IMR-90 (cell line): ENCODE data around the gene RPS26. TPM values are rescaled to one million over a fixed set of nuclear protein-coding genes. Genes with fewer than 3 reads are reported as not detected.

Source experiments
- ATAC-seq: fragments of 200-7000 bp; cut with Tn5 transposase; 2 replicates; pipeline ENCODE4 v1.9.1; 2020; ENCODE audit warnings: low read depth, mild to moderate bottlenecking, moderate library complexity
- BruUV-seq: library from RNA; stranded (reverse); fragments of 400-500 nt; replicated peaks from 2 replicates; lab custom pipeline; 2021; lab: Mats Ljungman, UMichigan
- CTCF ChIA-PET: fragments of 300-600 bp; formaldehyde crosslinking; extraction: SDS; loops from one replicate; lab custom pipeline; 2021; ENCODE audit warnings: antibody characterized with exemption; lab: Yijun Ruan, JAX
- POLR2A ChIA-PET: fragments of 300-600 bp; sonication (Branson Sonifier 250); formaldehyde crosslinking; loops from one replicate; lab custom pipeline; 2022; ENCODE audit warnings: antibody characterized with exemption; ENCODE audit not compliant: unreplicated experiment; lab: Charles Lee
- DNase-seq: peaks from one replicate; pipeline ENCODE4 v3.0.0; 2013
- H2AFZ ChIP-seq: replicated peaks from 2 replicates; pipeline ENCODE3; 2013; ENCODE audit warnings: low read length, mild to moderate bottlenecking; ENCODE audit not compliant: poor library complexity
- H2AK5ac ChIP-seq: 2 replicates; pipeline ENCODE4 v1.6.1; 2013; ENCODE audit warnings: low read depth, low read length, inconsistent platforms
- H2AK9ac ChIP-seq: replicated peaks from 2 replicates; pipeline ENCODE3; 2013; ENCODE audit warnings: mild to moderate bottlenecking, low read depth, low read length, moderate library complexity; ENCODE audit not compliant: poor library complexity
- H2BK120ac ChIP-seq: 2 replicates; pipeline ENCODE4 v1.6.1; 2013; ENCODE audit warnings: low read depth, low read length, inconsistent platforms
- H2BK15ac ChIP-seq: 3 replicates; pipeline ENCODE4 v1.6.1; 2013; ENCODE audit warnings: low read depth, low read length, inconsistent platforms
- H2BK20ac ChIP-seq: 2 replicates; pipeline ENCODE4 v1.6.1; 2013; ENCODE audit warnings: low read depth, mild to moderate bottlenecking, inconsistent platforms, low read length, moderate library complexity
- H2BK5ac ChIP-seq: 2 replicates; pipeline ENCODE4 v1.6.1; 2013; ENCODE audit warnings: mild to moderate bottlenecking, low read depth, low read length, inconsistent platforms; ENCODE audit not compliant: poor library complexity, severe bottlenecking
- H3K14ac ChIP-seq: replicated peaks from 2 replicates; pipeline ENCODE4 v1.6.1; 2013; ENCODE audit warnings: low read depth, low read length, inconsistent platforms
- H3K18ac ChIP-seq: 2 replicates; pipeline ENCODE4 v1.6.1; 2013; ENCODE audit warnings: low read depth, low read length, control low read depth
- H3K23ac ChIP-seq: 2 replicates; pipeline ENCODE4 v1.6.1; 2013; ENCODE audit warnings: low read depth, low read length, inconsistent platforms
- H3K27ac ChIP-seq: 2 replicates; pipeline ENCODE4 v1.5.1; 2013; ENCODE audit warnings: mild to moderate bottlenecking, control low read depth, low read length; ENCODE audit not compliant: insufficient read depth
- H3K27me3 ChIP-seq: 2 replicates; pipeline ENCODE4 v1.6.1; 2013; ENCODE audit warnings: low read length; ENCODE audit not compliant: control insufficient read depth, insufficient read depth
- H3K36me3 ChIP-seq: 2 replicates; pipeline ENCODE4 v1.6.1; 2013; ENCODE audit warnings: low read length, mixed read lengths; ENCODE audit not compliant: control insufficient read depth, insufficient read depth
- H3K4ac ChIP-seq: 2 replicates; pipeline ENCODE4 v1.6.1; 2013; ENCODE audit warnings: low read depth, low read length, inconsistent platforms
- H3K4me1 ChIP-seq: 2 replicates; pipeline ENCODE4 v1.6.1; 2013; ENCODE audit warnings: low read length, mixed read lengths; ENCODE audit not compliant: control insufficient read depth, insufficient read depth
- H3K4me2 ChIP-seq: 2 replicates; pipeline ENCODE4 v1.6.1; 2013; ENCODE audit warnings: low read depth, mild to moderate bottlenecking, control low read depth, low read length, moderate library complexity
- H3K4me3 ChIP-seq: 2 replicates; pipeline ENCODE4 v1.5.1; 2013; ENCODE audit warnings: low read depth, mild to moderate bottlenecking, control low read depth, low read length, moderate library complexity; ENCODE audit not compliant: insufficient read depth
- H3K56ac ChIP-seq: 2 replicates; pipeline ENCODE4 v1.6.1; 2013; ENCODE audit warnings: low read length, inconsistent platforms; ENCODE audit not compliant: insufficient read depth; ENCODE audit errors: extremely low read depth
- H3K79me1 ChIP-seq, 2 experiments: 2 replicates each; pipeline ENCODE4 v1.6.1; 2013; ENCODE audit warnings: low read length in 2 of 2, inconsistent platforms in 1 of 2, low read depth in 1 of 2
- H3K9ac ChIP-seq: 2 replicates; pipeline ENCODE4 v1.6.1; 2013; ENCODE audit warnings: low read depth, low read length, control low read depth
- H3K9me1 ChIP-seq: 2 replicates; pipeline ENCODE4 v1.6.1; 2013; ENCODE audit warnings: low read length, inconsistent platforms; ENCODE audit not compliant: insufficient read depth
- H3K9me3 ChIP-seq: 2 replicates; pipeline ENCODE4 v1.6.1; 2013; ENCODE audit warnings: low read length; ENCODE audit not compliant: control insufficient read depth, insufficient read depth
- H4K20me1 ChIP-seq: 2 replicates; pipeline ENCODE4 v1.6.1; 2013; ENCODE audit warnings: low read length, inconsistent platforms; ENCODE audit not compliant: insufficient read depth
- H4K5ac ChIP-seq: 2 replicates; pipeline ENCODE4 v1.6.1; 2013; ENCODE audit warnings: mild to moderate bottlenecking, low read depth, low read length, control low read depth
- H4K8ac ChIP-seq, 2 experiments: 2 replicates each; pipeline ENCODE4 v1.6.1; 2013; ENCODE audit warnings: low read depth in 2 of 2, low read length in 2 of 2, control low read depth in 1 of 2, inconsistent platforms in 1 of 2
- H4K91ac ChIP-seq: 2 replicates; pipeline ENCODE4 v1.6.1; 2013; ENCODE audit warnings: low read depth, low read length, inconsistent platforms; ENCODE audit not compliant: insufficient read depth
- CHD1 ChIP-seq: IDR thresholded peaks from 2 replicates; pipeline ENCODE4 v1.6.1; 2012; ENCODE audit warnings: low read depth, low read length, improper control_type of control experiment
- FOS ChIP-seq: fragments of 150-350 bp; IDR thresholded peaks from 2 replicates; pipeline ENCODE4 v1.6.1; 2016; ENCODE audit warnings: low read depth, low read length
- MAFK ChIP-seq: IDR thresholded peaks from 2 replicates; pipeline ENCODE4 v1.6.1; 2012; ENCODE audit warnings: low read depth, low read length, improper control_type of control experiment
- RAD21 ChIP-seq: IDR thresholded peaks from 2 replicates; pipeline ENCODE4 v1.6.1; 2012; ENCODE audit warnings: low read length, improper control_type of control experiment
- WGBS, 2 experiments: methylation state at CpG; one replicate each; pipeline versions ENCODE4 v1.1.5 to v1.1.7; 2013; ENCODE audit warnings: missing lambda C conversion rate in 2 of 2; ENCODE audit not compliant: insufficient read length in 1 of 2; ENCODE audit errors: extremely low coverage in 2 of 2; 5-methylcytosine and 5-hydroxymethylcytosine counted together
- dilution Hi-C: fragments of 300-500 bp; cut with HindIII; formaldehyde crosslinking; loops from one replicate; pipeline ENCODE4 v1.14.3; 2018; ENCODE audit warnings: low sequenced_read_pairs; ENCODE audit not compliant: unreplicated experiment
- in situ Hi-C: fragments of 300-500 bp; cut with MboI; formaldehyde crosslinking; loops from 3 replicates; pipeline ENCODE4 v1.14.3; 2019; ENCODE audit warnings: low sequenced_read_pairs, inconsistent platforms, mixed read lengths
- intact Hi-C: fragments of 100-400 bp; cut with micrococcal nuclease; formaldehyde crosslinking; loops from 2 replicates; pipeline ENCODE4 v1.10.0; 2022
- polyA plus RNA-seq, 3 experiments: library from polyadenylated mRNA; depleted of rRNA; stranded (reverse); fragments of >200 nt; gene quantifications; 2 replicates each; pipeline ENCODE4 v1.2.3, GENCODE V29; 2012; ENCODE audit warnings: low replicate concordance in 1 of 3
- total RNA-seq: library from RNA; depleted of rRNA; stranded (reverse); fragments of >200 nt; gene quantifications from 2 replicates; pipeline ENCODE4 v1.2.3, GENCODE V29; 2012
- TF ChIP-seq, protein P1 (sequence below): fragments of 150-350 bp; IDR thresholded peaks from 2 replicates; pipeline ENCODE4 v1.6.1; 2016; ENCODE audit warnings: low read depth, mild to moderate bottlenecking, low read length, moderate library complexity, borderline replicate concordance

RPS26 gene
- total and polyA plus RNA-seq, 2 of the 4 experiments (the other 2 are of a cell fraction) = 307 to 1,824 TPM

DNA sequence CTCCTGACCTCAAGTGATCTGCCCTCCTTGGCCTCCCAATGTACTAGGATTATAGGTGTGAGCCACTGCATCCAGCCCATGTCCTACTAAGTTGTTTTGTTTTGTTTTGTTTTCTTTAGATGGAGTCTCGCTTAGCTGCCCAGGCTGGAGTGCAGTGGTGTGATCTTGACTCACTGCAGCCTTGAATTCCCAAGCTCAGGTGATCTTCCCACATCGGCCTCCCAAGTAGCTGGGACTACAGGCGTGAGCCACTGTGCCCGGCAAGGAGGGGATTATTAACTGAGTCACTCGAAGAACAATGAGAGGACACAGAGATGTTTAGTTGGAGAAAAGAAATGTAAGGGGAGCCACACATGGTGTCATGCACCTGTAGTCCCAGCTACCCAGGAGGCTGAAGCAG lies 20.3 kb downstream of the RPS26 start:
- H3K14ac ChIP-seq = no peak overlapping the region
- H2BK5ac ChIP-seq = no peak overlapping the region
- H2BK120ac ChIP-seq = no peak overlapping the region
- no peak overlapping the region for H3K27ac ChIP-seq
- POLR2A ChIA-PET = interaction anchor here (1.2 kb wide), 1 partner anchor 55 kb away, joined by 8 read pairs; no protein-coding TSS in a partner anchor
- no peak overlapping the region for H2BK20ac ChIP-seq
- H3K79me1 ChIP-seq = no peaks in the 10 kb centered on the region
- H2BK15ac ChIP-seq = peak overlapping the region; percentile 4; the same call in 1 of the 3 replicates
- no peak overlapping the region for H3K23ac ChIP-seq
- H2AFZ ChIP-seq = no peak overlapping the region
- no peaks in the 10 kb centered on the region for H3K36me3 ChIP-seq
- DNase-seq (no peak), ATAC-seq (no peak)
- no peak overlapping the region for H3K4me2 ChIP-seq
- no peak overlapping the region for H4K5ac ChIP-seq
- in situ Hi-C loops (no loop called here), dilution Hi-C loops (no loop called here), intact Hi-C loops (no loop called here)
- no peaks in the 10 kb centered on the region for H3K9me1 ChIP-seq
- no peak overlapping the region for H3K9ac ChIP-seq
- H3K4ac ChIP-seq = no peak overlapping the region
- no peaks in the 10 kb centered on the region; the same call in 1 of the 2 replicates for H3K4me1 ChIP-seq
- H3K56ac ChIP-seq = no peak overlapping the region
- no peak overlapping the region for H3K4me3 ChIP-seq
- no peaks in the 10 kb centered on the region for H3K9me3 ChIP-seq
- TF ChIP-seq FOS (no peak), RAD21 (no peak), CHD1 (no peak), MAFK (no peak)
- TF ChIP-seq, protein P1, sequence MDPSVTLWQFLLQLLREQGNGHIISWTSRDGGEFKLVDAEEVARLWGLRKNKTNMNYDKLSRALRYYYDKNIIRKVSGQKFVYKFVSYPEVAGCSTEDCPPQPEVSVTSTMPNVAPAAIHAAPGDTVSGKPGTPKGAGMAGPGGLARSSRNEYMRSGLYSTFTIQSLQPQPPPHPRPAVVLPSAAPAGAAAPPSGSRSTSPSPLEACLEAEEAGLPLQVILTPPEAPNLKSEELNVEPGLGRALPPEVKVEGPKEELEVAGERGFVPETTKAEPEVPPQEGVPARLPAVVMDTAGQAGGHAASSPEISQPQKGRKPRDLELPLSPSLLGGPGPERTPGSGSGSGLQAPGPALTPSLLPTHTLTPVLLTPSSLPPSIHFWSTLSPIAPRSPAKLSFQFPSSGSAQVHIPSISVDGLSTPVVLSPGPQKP = no peak
- no peak overlapping the region for H4K91ac ChIP-seq
- no TSS peak for BruUV-seq
- no peaks in the 10 kb centered on the region for H3K27me3 ChIP-seq
- H4K20me1 ChIP-seq = no peaks in the 10 kb centered on the region
- 89% methylated on average over 3 of the region's 5 CpGs; no CpG with 5 or more reads in 1 of the 2 experiments for WGBS, 2 experiments
- no peak overlapping the region for H2AK5ac ChIP-seq
- CTCF ChIA-PET = interaction anchor here (0.6 to 1.0 kb wide), 2 partner anchors 15 to 24 kb away, joined by 3 to 4 read pairs; no protein-coding TSS in a partner anchor
- H4K8ac ChIP-seq = no peak overlapping the region
- H2AK9ac ChIP-seq = no peak overlapping the region
- no peak overlapping the region for H3K18ac ChIP-seq
